ENCODE data around the gene CC2D1A.

- TF ChIP-seq CEBPB (IDR thresholded peaks at IDR 0.05): no peak
- TF ChIP-seq NFIC (IDR thresholded peaks at IDR 0.05): no peak
- no peak for TF ChIP-seq REST (IDR thresholded peaks at IDR 0.05; ENCODE audit: low read depth)
- no peak for TF ChIP-seq EP300 (IDR thresholded peaks at IDR 0.05; ENCODE audit: borderline replicate concordance)
- TF ChIP-seq EGR1 (IDR thresholded peaks at IDR 0.05): no peak
Measured at GRCh38 chr19:13864667-13865570, 41.1 kb upstream of the CC2D1A start.

All from Ishikawa (cell line).